HG03066 (cell line): ENCODE results near the gene MSLN.

Source experiments
- ATAC-seq: cut with Tn5 transposase; IDR thresholded peaks from one replicate; pipeline ENCODE4 v1.9.1; 2021; ENCODE audit warnings: low read depth; ENCODE audit not compliant: unreplicated experiment

Gene MSLN

GRCh38 chr16:722835-723633 is 37.5 kb upstream of the MSLN start:
- ATAC-seq = no peak

- no peak for ATAC-seq
Observed at GRCh38 chr16:723695-724094, 36.8 kb upstream of the MSLN start.

- no peak for ATAC-seq
Observed at GRCh38 chr16:724188-725040, 36.1 kb upstream of the MSLN start.

GRCh38 chr16:725041-725376 is 35.5 kb upstream of the MSLN start:
- no peak for ATAC-seq

GRCh38 chr16:725463-726187 is 34.9 kb upstream of the MSLN start:
- ATAC-seq = no peak

- ATAC-seq = no peak
Observed at GRCh38 chr16:726188-726437, 34.4 kb upstream of the MSLN start.

GRCh38 chr16:726438-727290 is 33.9 kb upstream of the MSLN start, which contains the start of the genes CCDC78 and HAGHL:
TSS of gene CCDC78 (minus strand) at chr16:726443. CDS start at chr16:726367, 76 bp downstream.
TSS of gene HAGHL (plus strand) at chr16:727106. CDS start at chr16:727510, 404 bp downstream.
- no peak for ATAC-seq

GRCh38 chr16:727291-727977 is 33.1 kb upstream of the MSLN start:
- peak; percentile 5 for ATAC-seq

GRCh38 chr16:728131-728889 is 32.2 kb upstream of the MSLN start:
- peak; percentile 41 for ATAC-seq

- no peak for ATAC-seq
Observed at GRCh38 chr16:728890-729744, 31.4 kb upstream of the MSLN start.

GRCh38 chr16:729768-730665 is 30.5 kb upstream of the MSLN start:
- ATAC-seq = no peak

- ATAC-seq = no peak
Observed at GRCh38 chr16:730666-731509, 29.6 kb upstream of the MSLN start.

GRCh38 chr16:732332-732731 is 28.2 kb upstream of the MSLN start:
- no peak for ATAC-seq

- ATAC-seq = no peak
Observed at GRCh38 chr16:732936-733335, 27.6 kb upstream of the MSLN start.

- ATAC-seq = no peak
Observed at GRCh38 chr16:733382-734207, 26.9 kb upstream of the MSLN start.
